COLO668 (cell line): ENCODE data around the gene TRMT11.

Source experiments
- DNase-seq: peaks from one replicate; lab custom pipeline; 2025; ENCODE audit not compliant: unreplicated experiment; lab: John Stamatoyannopoulos, UW

The TRMT11 gene

GRCh38 chr6:126072172-126072571 lies 85.8 kb downstream of the TRMT11 start:
- DNase-seq, result no peak

- no peak for DNase-seq
These were observed 86.5 kb downstream of the TRMT11 start for GRCh38 chr6:126072834-126073233.

- no peak for DNase-seq
These were observed 89.2 kb downstream of the TRMT11 start for GRCh38 chr6:126075335-126076071.

GRCh38 chr6:126076992-126077664 lies 90.8 kb downstream of the TRMT11 start:
- no peak for DNase-seq

- no peak for DNase-seq
These were observed 91.8 kb downstream of the TRMT11 start for GRCh38 chr6:126077810-126078776.

- no peak for DNase-seq
These were observed 97.5 kb downstream of the TRMT11 start for GRCh38 chr6:126083875-126084274.

GRCh38 chr6:126086560-126086959 lies 100.2 kb downstream of the TRMT11 start:
- no peak for DNase-seq
